D721Med (cell line): ENCODE measurements around the gene DCTN1.

Source experiments
- DNase-seq: peaks from one replicate; pipeline ENCODE4 v3.0.0; 2011; ENCODE audit warnings: low spot score; ENCODE audit not compliant: insufficient read length
- FAIRE-seq: peaks from 2 replicates; lab custom pipeline; 2011; peaks lifted over from hg19 to GRCh38; lab: Jason Lieb, UNC
- CTCF ChIP-seq: IDR thresholded peaks from 2 replicates; pipeline ENCODE4 v1.5.1; 2012; ENCODE audit warnings: mild to moderate bottlenecking, control low read depth; ENCODE audit not compliant: insufficient read depth; ENCODE audit errors: missing control alignments

The DCTN1 gene

GRCh38 chr2:74364533-74365505 is 15.3 kb downstream of the DCTN1 start:
- FAIRE-seq = no peak
- no peak for DNase-seq
- no peak for TF ChIP-seq CTCF

GRCh38 chr2:74361327-74361726 is 18.8 kb downstream of the DCTN1 start:
- FAIRE-seq = no peak
- DNase-seq = no peak
- TF ChIP-seq CTCF = no peak

GRCh38 chr2:74357627-74358026 is 22.5 kb downstream of the DCTN1 start:
- TF ChIP-seq CTCF = no peak
- DNase-seq (no peak), FAIRE-seq (no peak)

- FAIRE-seq (no peak), DNase-seq (no peak)
- TF ChIP-seq CTCF = no peak
These were observed 30.2 kb downstream of the DCTN1 start for GRCh38 chr2:74349889-74350288.

- no peak for TF ChIP-seq CTCF
- no peak for FAIRE-seq
- DNase-seq = no peak
These were observed 32.4 kb downstream of the DCTN1 start for GRCh38 chr2:74347742-74348141.

GRCh38 chr2:74347303-74347702 is 32.8 kb downstream of the DCTN1 start:
- DNase-seq = no peak
- no peak for TF ChIP-seq CTCF
- no peak for FAIRE-seq
